Caco-2 (cell line): ENCODE measurements around the gene UBTD2. TPM values are rescaled to one million over a fixed set of nuclear protein-coding genes. Genes with fewer than 3 reads are reported as not detected.

Source experiments
- BruUV-seq: library from RNA; stranded (reverse); fragments of 400-500 nt; replicated peaks from 2 replicates; lab custom pipeline; 2021; lab: Mats Ljungman, UMichigan
- CTCF ChIA-PET: fragments of 300-600 bp; sonication (Branson Sonifier 250); formaldehyde crosslinking; loops from one replicate; lab custom pipeline; 2022; ENCODE audit warnings: antibody characterized with exemption; lab: Charles Lee
- POLR2A ChIA-PET: fragments of 300-600 bp; sonication (Branson Sonifier 250); formaldehyde crosslinking; loops from one replicate; lab custom pipeline; 2022; ENCODE audit warnings: antibody characterized with exemption; lab: Charles Lee
- DNase-seq, 2 experiments: peaks; one replicate each; pipeline versions ENCODE4 v3.0.0 to v3.0.0-alpha.2; 2020 to 2022
- H3K27me3 ChIP-seq: replicated peaks from 2 replicates; pipeline ENCODE4 v1.6.0; 2011; ENCODE audit warnings: low read length; ENCODE audit not compliant: control insufficient read depth, insufficient read depth
- H3K36me3 ChIP-seq: 2 replicates; pipeline ENCODE4 v1.5.1; 2011; ENCODE audit warnings: low read length; ENCODE audit not compliant: control insufficient read depth, insufficient read depth
- H3K4me1 ChIP-seq: fragments of 250-450 bp; sonication (Bioruptor Pico); 2 replicates; pipeline ENCODE4 v1.5.1; 2020; ENCODE audit warnings: mild to moderate bottlenecking
- H3K4me3 ChIP-seq: 2 replicates; pipeline ENCODE4 v1.5.1; 2011; ENCODE audit warnings: low read depth, mild to moderate bottlenecking, control low read depth, low read length
- H3K9me3 ChIP-seq: fragments of 250-450 bp; sonication (Bioruptor Pico); 2 replicates; pipeline ENCODE4 v1.5.1; 2020; ENCODE audit warnings: mild to moderate bottlenecking, moderate library complexity
- H3K27ac Mint-ChIP-seq: one replicate; pipeline ENCODE4 v1.8.0; 2022; ENCODE audit warnings: mixed read lengths; ENCODE audit not compliant: unreplicated experiment
- H3K27me3 Mint-ChIP-seq: one replicate; pipeline ENCODE4 v1.8.0; 2022; ENCODE audit warnings: mixed read lengths; ENCODE audit not compliant: insufficient read depth, unreplicated experiment
- H3K36me3 Mint-ChIP-seq: one replicate; pipeline ENCODE4 v1.8.0; 2022; ENCODE audit warnings: mild to moderate bottlenecking, mixed read lengths; ENCODE audit not compliant: insufficient read depth, unreplicated experiment
- H3K4me1 Mint-ChIP-seq: one replicate; pipeline ENCODE4 v1.8.0; 2022; ENCODE audit warnings: low read depth, mixed read lengths; ENCODE audit not compliant: unreplicated experiment
- H3K4me3 Mint-ChIP-seq: one replicate; pipeline ENCODE4 v1.8.0; 2022; ENCODE audit warnings: mild to moderate bottlenecking, moderate library complexity, mixed read lengths; ENCODE audit not compliant: unreplicated experiment
- H3K9me3 Mint-ChIP-seq: one replicate; pipeline ENCODE4 v1.8.0; 2022; ENCODE audit warnings: mixed read lengths; ENCODE audit not compliant: unreplicated experiment
- CTCF ChIP-seq, 2 experiments: fragments of 200-600 bp in 1 of 2; IDR thresholded peaks; 1 replicate in 1 of 2; 2 replicates in 1 of 2; pipeline versions ENCODE4 v1.5.1 to v1.8.0; 2011 to 2022; ENCODE audit warnings: antibody characterized with exemption in 1 of 2, control low read depth in 1 of 2, inconsistent platforms in 1 of 2, low read depth in 1 of 2, low read length in 1 of 2, mild to moderate bottlenecking in 1 of 2, moderate library complexity in 1 of 2; ENCODE audit not compliant: insufficient read depth in 1 of 2, severe bottlenecking in 1 of 2, unreplicated experiment in 1 of 2
- intact Hi-C: fragments of 100-400 bp; cut with micrococcal nuclease; formaldehyde crosslinking; loops from one replicate; pipeline ENCODE4 v1.10.0; 2022; ENCODE audit not compliant: unreplicated experiment
- total RNA-seq: library from RNA; stranded (reverse); gene quantifications from 2 replicates; pipeline ENCODE4 v1.2.3, GENCODE V29; 2022

The UBTD2 gene
- total RNA-seq, 1 experiment from 2014 or later, result 32.4 TPM

GRCh38 chr5:172168311-172168710 is 115.3 kb downstream of the UBTD2 start:
- CTCF ChIA-PET, result no interaction called here
- H3K36me3 ChIP-seq, result no peaks in the 10 kb centered on the region
- POLR2A ChIA-PET, result no interaction called here
- Mint-ChIP-seq H3K4me3 (no peak overlapping the region), H3K36me3 (no peaks in the 10 kb centered on the region), H3K4me1 (no peaks in the 10 kb centered on the region), H3K27ac (no peak overlapping the region), H3K9me3 (no peaks in the 10 kb centered on the region), H3K27me3 (no peaks in the 10 kb centered on the region)
- TF ChIP-seq CTCF (IDR thresholded peaks at IDR 0.05; ENCODE audit: insufficient read depth in 1 of 2, low read depth in 1 of 2, low read length in 1 of 2, severe bottlenecking in 1 of 2, unreplicated experiment in 1 of 2), result no peak
- DNase-seq, result no peak
- no TSS peak for BruUV-seq
- H3K27me3 ChIP-seq, result no peaks in the 10 kb centered on the region
- no peak overlapping the region for H3K4me3 ChIP-seq
- H3K9me3 ChIP-seq, result no peaks in the 10 kb centered on the region
- no peaks in the 10 kb centered on the region for H3K4me1 ChIP-seq
- intact Hi-C loops, result no loop called here

- intact Hi-C loops, result no loop called here
- Mint-ChIP-seq H3K27me3 (no peaks in the 10 kb centered on the region), H3K4me1 (no peaks in the 10 kb centered on the region), H3K27ac (no peak overlapping the region), H3K9me3 (no peaks in the 10 kb centered on the region), H3K36me3 (no peaks in the 10 kb centered on the region), H3K4me3 (no peak overlapping the region)
- H3K4me1 ChIP-seq, result no peaks in the 10 kb centered on the region
- ChIA-PET CTCF (no interaction called here), POLR2A (no interaction called here)
- no peak for DNase-seq
- H3K9me3 ChIP-seq, result no peaks in the 10 kb centered on the region
- no peaks in the 10 kb centered on the region for H3K27me3 ChIP-seq
- no peaks in the 10 kb centered on the region for H3K36me3 ChIP-seq
- no TSS peak for BruUV-seq
- no peak overlapping the region for H3K4me3 ChIP-seq
- no peak for TF ChIP-seq CTCF (IDR thresholded peaks at IDR 0.05; ENCODE audit: insufficient read depth in 1 of 2, low read depth in 1 of 2, low read length in 1 of 2, severe bottlenecking in 1 of 2, unreplicated experiment in 1 of 2)
Observed at GRCh38 chr5:172167895-172168294, 115.7 kb downstream of the UBTD2 start.

GRCh38 chr5:172166030-172166826 is 117.3 kb downstream of the UBTD2 start:
- Histone ChIP-seq H3K4me1 (no peaks in the 10 kb centered on the region), H3K9me3 (no peaks in the 10 kb centered on the region), H3K27me3 (no peaks in the 10 kb centered on the region), H3K36me3 (no peaks in the 10 kb centered on the region), H3K4me3 (no peak overlapping the region)
- Mint-ChIP-seq H3K27me3 (no peaks in the 10 kb centered on the region), H3K9me3 (no peaks in the 10 kb centered on the region), H3K4me3 (no peak overlapping the region), H3K36me3 (no peaks in the 10 kb centered on the region), H3K27ac (no peak overlapping the region), H3K4me1 (peaks cover 6% of the 10 kb centered on the region)
- ChIA-PET POLR2A (no interaction called here), CTCF (no interaction called here)
- no peak for DNase-seq
- no TSS peak for BruUV-seq
- intact Hi-C loops, result no loop called here
- no peak for TF ChIP-seq CTCF (IDR thresholded peaks at IDR 0.05; ENCODE audit: insufficient read depth in 1 of 2, low read depth in 1 of 2, low read length in 1 of 2, severe bottlenecking in 1 of 2, unreplicated experiment in 1 of 2)
